ENCODE data around the gene CFAP126.
"Not testable (repeated sequence)": the region's sequence is repeated elsewhere in the genome, so short reads cannot be mapped to it uniquely, and the experiment has no call there.

Gene CFAP126

GRCh38 chr1:161324020-161324419, 43.7 kb downstream of the CFAP126 start (continued):
- TF ChIP-seq KLF16 (tag by site-specific recombination; IDR thresholded peaks at IDR 0.05) (no peak), ZNF549 (tag by site-specific recombination; IDR thresholded peaks at IDR 0.05) (no peak), ZNF791 (tag by site-specific recombination; IDR thresholded peaks at IDR 0.05) (no peak), ZNF776 (tag by site-specific recombination; IDR thresholded peaks at IDR 0.05; ENCODE audit: borderline replicate concordance) (no peak)

GRCh38 chr1:161315841-161316674, 51.6 kb downstream of the CFAP126 start:
- ChIA-PET POLR2A (interaction anchor here (2.4 kb wide), 1 partner anchor 13 kb away, joined by 11 read pairs; no protein-coding TSS in a partner anchor), CTCF (interaction anchor here (0.7 kb wide), 2 partner anchors 13 to 66 kb away, joined by 3 read pairs; no protein-coding TSS in a partner anchor)
- not testable (repeated sequence) for H3K36me3 ChIP-seq (ENCODE audit: control insufficient read depth in 2 of 2, insufficient read depth in 1 of 2, low read length in 2 of 2); H3K4me1 ChIP-seq (ENCODE audit: control insufficient read depth, insufficient read depth, low read length); H3K27ac ChIP-seq (ENCODE audit: extremely low read depth, low read depth, low read length); H3K4me3 ChIP-seq (ENCODE audit: low read depth, low read length); H3K9me3 ChIP-seq (ENCODE audit: control insufficient read depth, insufficient read depth, low read depth, low read length)
